Stomach (tissue), 4 donors: ENCODE results near the gene STK35.

Experiments
- EP300 ChIP-seq: sonication (generic); formaldehyde crosslinking; IDR thresholded peaks from one replicate; pipeline ENCODE4 v1.6.1; 2017; ENCODE audit warnings: antibody characterized with exemption
- POLR2A ChIP-seq, 4 donors: fragments of 450-650 bp; IDR thresholded peaks; one replicate each; pipeline ENCODE4 v1.6.1; 2016; ENCODE audit warnings: antibody characterized with exemption in 4 of 4, control low read depth in 2 of 4, mild to moderate bottlenecking in 1 of 4, moderate library complexity in 1 of 4
- POLR2AphosphoS5 ChIP-seq, 3 donors: sonication (generic); formaldehyde crosslinking; IDR thresholded peaks; one replicate each; pipeline ENCODE4 v1.6.1; 2016; ENCODE audit warnings: antibody characterized with exemption in 3 of 3
- TF ChIP-seq, protein P1 (sequence below), 7 experiments: fragments of 450-650 bp in 4 of 7; fragments of 200-600 bp in 3 of 7; sonication (generic) in 3 of 7; IDR thresholded peaks; one replicate each; pipeline ENCODE4 v1.5.1; 2016 to 2019; ENCODE audit warnings: antibody characterized with exemption in 7 of 7, control low read depth in 2 of 7, mild to moderate bottlenecking in 1 of 7

DNA sequence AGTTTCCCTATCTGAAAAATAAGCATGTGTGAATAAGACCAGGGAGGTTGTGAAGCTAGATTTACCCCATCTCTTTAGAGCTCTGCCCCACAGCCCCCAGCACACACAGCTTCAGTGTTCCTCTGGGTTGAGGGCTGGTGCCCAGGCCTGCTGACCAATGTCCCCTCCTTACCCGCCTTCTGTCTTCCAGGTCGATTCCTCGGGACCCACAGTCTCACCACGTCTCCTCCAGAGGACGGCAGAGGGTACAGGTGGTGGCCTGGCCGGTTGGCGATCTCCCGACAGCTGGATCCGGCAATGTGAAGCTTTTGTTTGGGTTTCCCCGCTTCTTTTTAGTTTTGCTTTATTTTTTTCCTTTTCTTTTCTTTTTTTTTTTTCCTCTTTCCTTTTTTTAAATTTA is 42.0 kb downstream of the STK35 start:
- TF ChIP-seq, protein P1, sequence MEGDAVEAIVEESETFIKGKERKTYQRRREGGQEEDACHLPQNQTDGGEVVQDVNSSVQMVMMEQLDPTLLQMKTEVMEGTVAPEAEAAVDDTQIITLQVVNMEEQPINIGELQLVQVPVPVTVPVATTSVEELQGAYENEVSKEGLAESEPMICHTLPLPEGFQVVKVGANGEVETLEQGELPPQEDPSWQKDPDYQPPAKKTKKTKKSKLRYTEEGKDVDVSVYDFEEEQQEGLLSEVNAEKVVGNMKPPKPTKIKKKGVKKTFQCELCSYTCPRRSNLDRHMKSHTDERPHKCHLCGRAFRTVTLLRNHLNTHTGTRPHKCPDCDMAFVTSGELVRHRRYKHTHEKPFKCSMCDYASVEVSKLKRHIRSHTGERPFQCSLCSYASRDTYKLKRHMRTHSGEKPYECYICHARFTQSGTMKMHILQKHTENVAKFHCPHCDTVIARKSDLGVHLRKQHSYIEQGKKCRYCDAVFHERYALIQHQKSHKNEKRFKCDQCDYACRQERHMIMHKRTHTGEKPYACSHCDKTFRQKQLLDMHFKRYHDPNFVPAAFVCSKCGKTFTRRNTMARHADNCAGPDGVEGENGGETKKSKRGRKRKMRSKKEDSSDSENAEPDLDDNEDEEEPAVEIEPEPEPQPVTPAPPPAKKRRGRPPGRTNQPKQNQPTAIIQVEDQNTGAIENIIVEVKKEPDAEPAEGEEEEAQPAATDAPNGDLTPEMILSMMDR (IDR thresholded peaks at IDR 0.05), result no peak
- TF ChIP-seq POLR2A (IDR thresholded peaks at IDR 0.05) (no peak), POLR2AphosphoS5 (IDR thresholded peaks at IDR 0.05) (no peak), EP300 (no peak)
